ENCODE data around the gene TCEA2.

The TCEA2 gene

DNA sequence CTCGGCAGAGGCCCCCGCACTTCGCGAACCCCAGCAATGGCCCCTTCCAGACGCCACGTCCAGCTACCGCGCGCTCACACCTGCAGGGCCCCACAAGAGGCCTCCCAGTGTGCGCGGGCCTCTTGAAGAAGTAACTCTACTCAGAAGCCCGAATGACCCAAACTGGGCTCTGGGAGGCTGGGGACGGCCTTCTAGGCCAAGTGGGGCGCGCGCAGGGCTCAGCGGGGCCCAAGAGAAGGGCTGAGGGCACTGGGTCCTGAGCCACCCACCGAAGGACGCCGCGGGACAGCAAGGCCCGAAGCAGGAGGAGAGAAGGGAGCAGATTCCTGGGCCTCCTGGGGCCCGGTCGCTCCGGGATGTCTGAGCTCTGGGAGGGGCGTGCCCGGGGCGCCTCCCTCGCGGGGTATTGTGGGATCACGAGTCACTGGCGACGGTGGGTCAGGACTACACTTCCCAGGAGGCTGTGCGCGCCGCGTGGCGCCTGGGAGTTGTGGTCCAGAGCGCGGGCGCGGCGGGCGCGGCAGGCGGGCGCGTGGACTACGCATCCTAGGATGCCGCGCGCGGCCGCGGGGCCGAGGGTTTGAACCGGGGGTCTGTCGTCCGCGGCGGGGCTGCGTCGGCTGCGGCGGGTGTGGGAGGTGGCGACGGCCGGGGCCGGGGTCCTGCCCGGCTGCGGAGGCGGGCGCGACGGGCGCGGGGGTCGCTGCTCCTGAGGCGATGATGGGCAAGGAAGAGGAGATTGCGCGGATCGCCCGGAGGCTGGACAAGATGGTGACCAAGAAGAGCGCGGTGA lies at the start of gene TCEA2:
TCEA2 (plus strand) TSS at position 603 of the 793 bp plus-strand sequence; CDS start at position 718, 115 bp downstream.
- peak within 1 kb of the TSS; percentile 80 for H3K4me3 ChIP-seq (ENCODE audit: low read depth, low read length)
- in situ Hi-C loops (cut with HindIII; ENCODE audit: low pct_ligation_motif_present, low sequenced_read_pairs) = no loop called here
- no peaks in the 10 kb centered on the region for H3K27me3 ChIP-seq (replicated peaks)
- H3K27ac ChIP-seq = peak within 1 kb of the TSS; percentile 52
- TF ChIP-seq, protein P1, sequence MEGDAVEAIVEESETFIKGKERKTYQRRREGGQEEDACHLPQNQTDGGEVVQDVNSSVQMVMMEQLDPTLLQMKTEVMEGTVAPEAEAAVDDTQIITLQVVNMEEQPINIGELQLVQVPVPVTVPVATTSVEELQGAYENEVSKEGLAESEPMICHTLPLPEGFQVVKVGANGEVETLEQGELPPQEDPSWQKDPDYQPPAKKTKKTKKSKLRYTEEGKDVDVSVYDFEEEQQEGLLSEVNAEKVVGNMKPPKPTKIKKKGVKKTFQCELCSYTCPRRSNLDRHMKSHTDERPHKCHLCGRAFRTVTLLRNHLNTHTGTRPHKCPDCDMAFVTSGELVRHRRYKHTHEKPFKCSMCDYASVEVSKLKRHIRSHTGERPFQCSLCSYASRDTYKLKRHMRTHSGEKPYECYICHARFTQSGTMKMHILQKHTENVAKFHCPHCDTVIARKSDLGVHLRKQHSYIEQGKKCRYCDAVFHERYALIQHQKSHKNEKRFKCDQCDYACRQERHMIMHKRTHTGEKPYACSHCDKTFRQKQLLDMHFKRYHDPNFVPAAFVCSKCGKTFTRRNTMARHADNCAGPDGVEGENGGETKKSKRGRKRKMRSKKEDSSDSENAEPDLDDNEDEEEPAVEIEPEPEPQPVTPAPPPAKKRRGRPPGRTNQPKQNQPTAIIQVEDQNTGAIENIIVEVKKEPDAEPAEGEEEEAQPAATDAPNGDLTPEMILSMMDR (IDR thresholded peaks at IDR 0.05; ENCODE audit: low read depth, low read length, missing control alignments) = no peak
- peak; percentile 94 for DNase-seq
- no peaks in the 10 kb centered on the region for H3K36me3 ChIP-seq (replicated peaks)

DNA sequence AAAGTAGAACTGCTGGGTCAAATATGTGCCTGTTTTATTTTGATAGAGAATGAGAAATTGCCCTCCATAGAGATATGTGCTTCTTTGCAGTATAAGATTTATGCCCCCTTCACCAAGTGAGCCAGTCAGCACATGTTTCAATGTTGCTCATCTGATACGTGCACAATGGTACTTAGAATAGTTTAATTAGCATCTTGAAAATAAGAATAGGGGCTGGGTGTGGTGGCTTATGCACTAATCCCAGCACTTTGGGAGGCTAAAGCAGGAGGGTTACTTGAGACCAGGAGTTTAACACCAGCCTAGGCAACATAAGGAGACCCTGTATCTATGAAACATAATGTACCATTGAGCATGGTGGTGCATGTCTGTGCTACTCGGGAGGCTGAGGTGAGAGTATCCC lies 47.4 kb upstream of the TCEA2 start:
- no peak for DNase-seq
- TF ChIP-seq, protein P1 (IDR thresholded peaks at IDR 0.05; ENCODE audit: low read depth, low read length, missing control alignments) = no peak
- no peak overlapping the region for H3K4me3 ChIP-seq (ENCODE audit: low read depth, low read length)
- peaks cover 58% of the 10 kb centered on the region for H3K36me3 ChIP-seq (replicated peaks)
- in situ Hi-C loops (cut with HindIII; ENCODE audit: low pct_ligation_motif_present, low sequenced_read_pairs) = no loop called here
- no peak overlapping the region for H3K27ac ChIP-seq
- H3K27me3 ChIP-seq (replicated peaks) = no peaks in the 10 kb centered on the region

DNA sequence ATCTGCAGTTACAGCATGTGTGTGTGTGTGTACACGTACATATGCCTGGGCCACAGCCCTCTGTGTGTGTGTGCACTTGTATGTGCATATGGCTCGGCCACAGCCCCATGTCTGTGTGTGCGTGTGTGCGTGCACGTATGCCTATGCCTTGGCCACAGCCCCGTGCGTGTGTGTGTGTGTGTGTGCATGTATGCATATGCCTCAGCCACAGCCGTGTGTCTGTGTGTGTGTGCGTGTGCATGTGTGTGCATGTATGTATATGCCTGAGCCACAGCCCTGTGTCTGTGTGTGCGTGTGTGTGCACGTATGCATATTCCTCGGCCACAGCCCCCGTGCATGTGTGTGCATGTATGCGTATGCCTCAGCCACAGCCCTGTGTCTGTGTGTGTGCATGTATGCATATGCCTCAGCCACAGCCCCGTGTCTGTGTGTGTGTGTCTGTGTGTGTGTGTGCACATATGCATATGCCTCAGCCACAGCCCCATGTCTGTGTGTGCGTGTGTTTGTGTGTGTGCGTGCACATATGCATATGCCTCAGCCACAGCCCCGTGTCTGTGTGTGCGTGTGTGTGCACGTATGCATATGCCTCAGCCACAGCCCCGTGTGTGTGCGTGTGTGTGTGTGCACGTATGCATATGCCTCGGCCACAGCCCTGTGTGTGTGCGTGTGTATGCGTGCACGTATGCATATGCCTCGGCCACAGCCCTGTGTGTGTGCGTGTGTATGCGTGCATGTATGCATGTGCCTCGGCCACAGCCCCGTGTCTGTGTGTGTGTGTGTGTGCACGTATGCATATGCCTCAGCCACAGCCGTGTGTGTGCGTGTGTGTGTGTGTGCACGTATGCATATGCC lies 41.6 kb upstream of the TCEA2 start:
- TF ChIP-seq, protein P1 (IDR thresholded peaks at IDR 0.05; ENCODE audit: low read depth, low read length, missing control alignments) = no peak
- Histone ChIP-seq H3K36me3 (replicated peaks) (peaks cover 61% of the 10 kb centered on the region), H3K27me3 (replicated peaks) (no peaks in the 10 kb centered on the region), H3K4me3 (ENCODE audit: low read depth, low read length) (no peak overlapping the region), H3K27ac (no peak overlapping the region)
- in situ Hi-C loops (cut with HindIII; ENCODE audit: low pct_ligation_motif_present, low sequenced_read_pairs) = no loop called here
- no peak for DNase-seq

DNA sequence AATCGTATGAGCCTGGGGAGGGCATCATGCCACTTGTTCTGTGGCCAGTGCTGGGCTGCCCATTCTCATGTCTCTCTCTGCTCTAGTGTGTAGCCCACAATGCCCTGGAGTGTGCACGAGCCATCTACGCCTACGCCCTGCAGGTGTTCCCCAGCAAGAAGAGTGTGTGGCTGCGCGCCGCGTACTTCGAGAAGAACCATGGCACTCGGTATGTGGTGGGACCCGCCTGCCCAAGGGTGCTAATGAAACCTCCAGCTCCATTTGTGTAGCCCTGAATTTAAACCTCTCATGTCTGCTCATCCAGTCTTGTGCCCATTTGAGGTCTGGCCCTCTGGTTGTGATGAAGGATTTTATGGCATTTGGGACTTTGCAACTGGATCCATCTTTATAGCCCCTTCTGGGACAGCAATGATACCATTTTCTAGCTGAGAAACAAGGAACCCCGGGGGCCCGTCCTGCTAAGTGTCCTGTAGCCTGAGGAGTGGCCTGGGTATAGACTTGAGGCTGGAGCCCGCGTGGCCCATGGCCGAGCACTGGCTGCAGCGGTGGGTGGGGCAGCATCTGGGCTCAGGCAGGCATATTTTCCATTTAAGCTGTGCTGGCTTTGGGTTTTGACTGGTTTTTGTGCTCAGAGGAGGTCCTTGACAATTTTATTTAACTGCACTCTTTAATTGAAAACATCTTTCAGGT lies 40.2 kb upstream of the TCEA2 start:
- Histone ChIP-seq H3K27me3 (replicated peaks) (no peaks in the 10 kb centered on the region), H3K4me3 (ENCODE audit: low read depth, low read length) (no peak overlapping the region), H3K36me3 (replicated peaks) (peaks cover 69% of the 10 kb centered on the region), H3K27ac (no peak overlapping the region)
- in situ Hi-C loops (cut with HindIII; ENCODE audit: low pct_ligation_motif_present, low sequenced_read_pairs) = no loop called here
- no peak for DNase-seq
- TF ChIP-seq, protein P1 (IDR thresholded peaks at IDR 0.05; ENCODE audit: low read depth, low read length, missing control alignments) = no peak

DNA sequence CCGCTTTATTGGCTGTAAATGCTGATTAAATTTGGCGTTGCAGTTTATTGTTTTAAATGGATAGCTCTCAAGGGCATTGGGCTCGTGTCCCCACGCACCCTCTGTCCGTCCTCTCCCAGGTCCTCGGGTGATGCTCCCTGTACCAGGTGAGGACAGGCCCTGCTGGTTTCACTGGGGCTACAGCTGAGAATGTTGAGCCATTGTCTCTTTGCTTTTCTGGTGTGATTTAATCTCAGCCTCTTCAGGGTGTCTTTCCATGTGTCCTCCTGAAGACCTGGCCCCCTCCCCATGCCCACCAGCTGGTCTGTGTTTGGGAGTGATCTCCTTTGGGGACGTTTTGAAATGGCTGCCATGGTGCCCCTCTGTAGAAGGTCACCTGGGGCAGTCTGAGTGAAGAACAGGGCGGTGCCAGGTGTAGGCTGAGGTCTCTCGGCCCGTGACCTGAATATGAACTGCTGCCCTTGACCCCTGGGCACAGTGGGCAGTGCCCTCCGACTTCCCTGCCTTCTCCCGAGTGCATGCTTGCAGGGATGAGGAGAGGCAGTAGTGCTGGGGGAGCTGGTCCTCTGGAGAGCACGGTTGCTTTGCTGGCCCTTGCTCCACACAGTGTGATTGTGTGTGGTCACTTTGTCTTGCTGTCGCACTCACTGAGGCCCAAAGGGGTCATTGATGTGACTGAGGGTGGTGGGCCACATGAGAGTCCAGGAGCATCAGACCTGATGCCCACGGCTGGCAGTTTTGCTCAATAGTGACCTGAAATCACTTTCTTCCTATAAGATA lies 39.4 kb upstream of the TCEA2 start:
- TF ChIP-seq, protein P1 (IDR thresholded peaks at IDR 0.05; ENCODE audit: low read depth, low read length, missing control alignments) = no peak
- Histone ChIP-seq H3K36me3 (replicated peaks) (peaks cover 68% of the 10 kb centered on the region), H3K27me3 (replicated peaks) (no peaks in the 10 kb centered on the region), H3K4me3 (ENCODE audit: low read depth, low read length) (no peak overlapping the region), H3K27ac (no peak overlapping the region)
- DNase-seq = no peak
- in situ Hi-C loops (cut with HindIII; ENCODE audit: low pct_ligation_motif_present, low sequenced_read_pairs) = no loop called here

Data from brain microvascular endothelial cell (primary cell).